Right renal cortex interstitium (tissue), 3 donors: ENCODE measurements around the gene RBBP8. TPM values are rescaled to one million over a fixed set of nuclear protein-coding genes. Genes with fewer than 3 reads are reported as not detected.
A peak's percentile ranks its signal among the peaks of the same experiment; 100 is the strongest.
"Not testable (repeated sequence)": the region's sequence is repeated elsewhere in the genome, so short reads cannot be mapped to it uniquely, and the experiment has no call there.

Source experiments
- DNase-seq, 3 donors: peaks; one replicate each; pipeline ENCODE4 v3.0.0-alpha.2; 2013; ENCODE audit warnings: low read depth in 3 of 3, low spot score in 2 of 3
- polyA plus RNA-seq, 3 donors: library from polyadenylated mRNA; unstranded; fragments of 120-200 nt; gene quantifications; one replicate each; pipeline ENCODE4 v1.2.1, GENCODE V29; 2013; ENCODE audit not compliant: insufficient read length in 3 of 3

The RBBP8 gene
- polyA plus RNA-seq, 3 donors: 56.2 to 70.9 (median 64.1) TPM

DNA sequence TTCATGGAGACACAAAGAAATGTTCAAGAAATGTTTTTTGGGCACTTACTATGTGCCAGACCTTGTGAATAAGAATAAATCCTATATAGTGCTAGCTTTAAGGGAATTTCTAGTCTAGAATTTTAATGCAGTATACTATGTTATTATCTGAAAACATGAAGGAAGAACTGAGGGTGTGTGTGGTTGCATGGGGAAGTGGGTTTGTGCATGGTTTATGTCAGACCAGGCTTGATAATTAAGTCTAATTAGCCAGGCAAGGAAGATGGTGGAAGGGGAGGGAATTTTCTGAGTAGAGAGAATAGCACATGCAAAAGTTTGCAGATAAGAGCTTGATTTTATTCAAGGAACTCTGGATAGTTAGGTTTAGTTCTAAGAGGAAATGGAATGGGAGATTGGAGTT, 6.5 kb downstream of the RBBP8 start:
- no peak for DNase-seq

DNA sequence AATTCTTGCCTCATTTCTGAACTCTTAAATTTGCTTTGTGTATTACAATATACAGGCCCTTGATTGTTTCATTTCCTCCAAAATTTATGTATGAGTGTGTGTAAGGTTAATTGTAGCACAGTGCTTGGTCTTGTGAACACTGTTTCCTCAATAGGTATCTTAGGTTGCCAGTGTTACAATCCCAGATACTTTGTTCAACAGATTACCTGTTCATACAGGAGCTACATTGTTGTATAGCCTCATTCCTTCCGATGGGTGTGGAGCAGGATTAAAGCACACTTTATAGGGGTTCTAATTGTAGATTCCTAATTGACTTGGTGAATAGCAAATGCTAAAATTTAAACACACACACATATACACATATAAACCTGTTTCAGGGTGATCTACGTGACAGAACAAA, 10.7 kb downstream of the RBBP8 start:
- DNase-seq: no peak

DNA sequence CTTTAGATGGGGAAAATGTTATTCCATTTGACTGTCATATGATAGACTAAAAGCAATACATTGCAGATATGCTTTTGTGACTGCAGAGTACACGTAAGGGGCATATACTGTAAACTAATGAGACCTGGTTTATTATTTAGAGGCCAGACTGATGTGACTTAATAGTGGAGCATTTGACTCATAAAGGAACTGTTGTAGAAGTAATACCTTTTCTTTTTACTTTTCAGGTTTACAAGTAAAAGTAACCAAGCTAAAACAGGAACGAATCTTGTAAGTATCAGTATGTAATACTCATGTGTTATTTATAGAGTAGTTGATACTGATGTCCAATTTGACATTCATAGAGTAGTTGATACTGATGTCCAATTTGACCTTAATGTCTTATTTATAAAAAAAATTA, 13.1 kb downstream of the RBBP8 start:
- no peak for DNase-seq

DNA sequence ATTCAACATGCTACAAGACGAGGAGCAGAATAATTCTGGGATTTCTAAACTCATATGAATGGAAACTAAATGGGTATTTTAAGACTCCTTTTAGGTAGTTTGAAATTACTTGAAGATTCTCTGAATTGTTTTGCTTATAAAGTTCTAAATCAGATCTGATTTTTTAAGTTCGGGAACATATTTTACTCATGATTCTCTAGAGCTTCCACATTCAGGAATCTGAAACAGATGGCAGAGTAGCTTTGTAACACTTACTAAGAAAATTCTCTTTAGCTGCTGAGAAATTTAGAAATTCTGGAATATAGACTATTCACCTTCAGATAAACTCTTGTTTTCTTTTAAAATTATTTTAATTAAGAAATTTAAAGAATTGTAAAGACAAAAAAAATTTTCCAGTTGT, 13.7 kb downstream of the RBBP8 start:
- DNase-seq: no peak

DNA sequence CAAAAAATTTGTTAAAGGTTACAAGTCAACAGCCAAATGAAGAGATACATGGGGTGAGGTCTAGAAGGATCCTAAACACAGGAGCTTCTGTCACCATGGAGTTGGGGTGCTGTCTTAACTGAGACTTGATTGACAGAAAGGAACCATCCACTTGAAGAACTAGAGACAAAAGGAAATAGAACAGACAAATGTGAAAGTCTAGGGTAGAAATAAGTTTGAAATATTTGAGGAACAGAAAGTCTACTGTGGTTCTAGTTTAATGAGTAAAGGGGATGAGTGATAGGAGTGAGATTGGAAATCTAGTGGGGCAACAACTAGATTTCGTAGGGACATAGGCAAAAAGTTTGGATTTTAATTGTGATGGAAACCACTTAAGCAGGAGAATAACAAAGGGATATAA, 18.7 kb downstream of the RBBP8 start:
- no peak for DNase-seq

DNA sequence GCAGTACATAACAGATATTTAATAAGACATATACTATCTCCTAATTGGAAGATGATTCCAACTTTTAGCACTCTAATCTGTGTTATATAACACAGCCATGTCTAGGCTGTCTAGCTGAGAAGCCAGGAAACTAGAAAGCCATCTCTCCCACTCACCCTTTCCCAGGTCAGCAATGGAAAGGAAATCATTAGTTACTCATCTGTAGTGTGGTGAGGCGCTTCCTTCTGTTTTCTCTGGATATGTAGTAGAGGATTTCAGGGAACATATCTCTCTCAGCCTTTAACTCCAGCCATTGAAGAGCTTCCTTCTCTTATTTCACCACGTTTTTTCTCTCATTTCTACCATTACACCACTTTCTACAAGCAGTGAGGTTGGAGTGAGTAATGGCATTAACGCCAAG, 19.4 kb downstream of the RBBP8 start:
- no peak for DNase-seq

DNA sequence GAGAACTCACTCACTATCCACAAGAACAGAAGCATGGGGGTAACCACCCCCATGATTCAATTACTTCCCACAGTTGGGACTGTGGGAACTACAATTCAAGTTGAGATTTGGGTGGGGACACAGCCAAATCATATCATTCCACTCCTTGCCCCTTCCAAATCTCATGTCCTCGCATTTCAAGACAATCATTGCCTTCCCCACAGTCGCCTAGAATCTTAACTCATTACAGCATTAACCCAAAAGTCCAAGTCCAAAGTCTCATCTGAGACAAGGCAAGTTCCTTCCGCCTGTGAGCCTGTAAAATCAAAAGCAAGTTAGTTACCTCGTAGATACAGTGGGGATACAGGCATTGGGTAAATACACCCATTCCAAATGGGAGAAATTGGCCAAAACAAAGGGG, 20.9 kb downstream of the RBBP8 start:
- DNase-seq: not testable (repeated sequence)

DNA sequence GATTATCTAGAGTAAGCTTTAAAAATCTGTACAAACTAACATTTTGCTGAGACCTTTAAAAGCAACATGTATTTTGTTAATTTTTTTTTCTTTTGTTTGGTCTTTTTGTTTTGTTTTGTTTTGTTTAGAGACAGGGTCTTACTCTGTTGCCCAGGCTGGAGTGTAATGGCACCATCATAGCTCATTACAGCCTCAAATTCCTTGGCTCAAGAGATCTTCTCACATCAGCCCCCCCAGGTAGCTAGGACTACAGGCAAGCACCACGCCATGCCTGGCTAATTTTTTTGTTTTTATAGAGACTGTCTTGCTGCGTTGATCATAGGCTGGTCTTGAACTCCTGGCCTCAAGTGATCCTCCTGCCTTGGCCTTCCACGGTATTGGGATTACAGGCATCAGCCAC, 23.1 kb downstream of the RBBP8 start:
- no peak for DNase-seq

DNA sequence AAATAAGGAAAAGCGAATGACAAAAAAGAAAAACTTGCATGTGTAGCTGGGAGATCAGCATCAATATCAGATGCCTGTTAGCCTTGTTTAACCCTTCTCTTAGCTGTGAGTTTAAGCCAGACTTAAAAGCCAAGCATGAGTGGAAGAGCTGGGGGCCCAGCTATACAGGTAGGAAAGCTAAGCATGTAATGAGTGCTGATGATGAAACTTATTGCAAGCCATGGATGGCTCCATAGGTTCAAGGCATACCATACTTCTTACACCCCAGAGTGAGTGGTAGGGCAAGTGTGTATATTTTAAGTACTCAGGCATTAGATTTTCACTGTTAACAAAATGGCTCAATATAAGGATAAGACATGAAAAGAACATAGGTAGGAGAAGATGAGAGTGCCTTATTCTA, 28.0 kb downstream of the RBBP8 start:
- no peak for DNase-seq

DNA sequence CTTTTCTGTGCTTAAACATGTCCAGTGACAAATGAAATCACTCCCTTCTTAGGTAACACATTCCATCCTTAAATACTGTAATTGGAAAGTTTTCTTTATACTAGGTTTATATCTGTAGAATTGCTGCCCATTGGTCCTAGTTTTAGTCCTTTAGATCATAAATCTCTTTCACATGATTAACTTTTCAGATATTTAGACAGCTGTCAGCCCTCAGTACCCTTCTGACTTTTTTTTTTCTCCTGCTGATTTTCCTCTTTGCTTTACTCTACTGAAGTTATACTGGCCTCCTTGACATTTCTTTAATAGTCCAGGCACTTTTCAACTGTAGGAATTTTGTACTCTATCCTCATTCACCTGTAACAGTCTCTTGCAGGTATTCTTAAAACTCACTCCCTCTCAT, 28.9 kb downstream of the RBBP8 start:
- DNase-seq: no peak

DNA sequence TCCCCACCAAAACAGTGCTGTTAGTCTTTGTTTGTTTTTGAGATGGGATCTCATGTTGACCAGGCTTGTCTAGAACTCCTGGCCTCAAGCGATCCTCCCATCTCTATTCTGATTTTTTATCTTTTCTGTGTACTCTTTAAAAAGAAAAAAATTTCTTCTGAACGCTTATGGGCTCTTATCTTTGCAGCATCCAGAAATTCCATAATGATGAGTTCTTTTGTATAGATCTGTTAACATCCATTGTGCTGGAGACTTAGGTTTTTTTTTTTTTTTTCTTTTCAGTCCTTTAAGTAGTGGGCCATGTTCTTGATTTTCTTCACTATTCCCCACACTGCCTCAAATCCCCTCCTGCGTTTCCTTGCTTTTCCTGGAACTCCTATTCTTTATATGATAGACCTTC, 31.0 kb downstream of the RBBP8 start:
- DNase-seq: no peak

DNA sequence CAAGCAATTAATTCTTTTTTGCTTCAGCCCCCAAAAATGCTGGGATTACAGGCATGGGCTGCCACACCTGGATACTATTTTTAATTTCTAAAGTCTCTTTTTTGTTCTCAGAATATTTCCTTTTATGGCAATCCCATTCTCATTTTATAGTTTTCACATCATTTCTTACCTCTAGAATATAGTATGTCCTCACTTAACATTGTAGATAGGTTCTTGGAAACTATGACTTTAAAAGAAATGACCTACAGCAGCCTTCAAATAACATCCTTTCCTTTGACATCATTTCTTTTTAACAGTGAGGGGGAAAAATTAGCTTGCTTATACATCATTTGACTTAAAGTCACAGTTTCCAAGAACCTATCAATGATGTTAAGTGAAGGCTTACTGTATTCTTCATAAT, 31.6 kb downstream of the RBBP8 start:
- DNase-seq: no peak

DNA sequence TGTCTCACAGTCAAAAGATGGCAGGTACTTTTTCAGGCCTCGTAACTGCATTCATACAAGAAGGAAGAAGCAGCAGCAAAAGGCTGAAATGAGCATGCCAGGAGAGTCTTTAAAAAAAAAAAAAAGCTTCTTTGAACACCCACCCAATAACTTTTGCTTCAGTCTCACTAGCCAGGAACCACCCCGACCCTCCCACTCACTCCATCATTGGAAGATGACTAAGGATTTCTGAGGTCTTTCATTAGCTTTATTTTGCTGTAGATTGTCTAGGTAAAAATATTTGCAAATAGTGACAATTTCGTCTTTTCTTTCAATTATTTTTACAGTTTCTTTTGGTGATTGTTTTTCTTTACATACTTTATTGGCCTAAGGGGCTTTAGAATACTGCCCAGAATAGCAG, 37.9 kb downstream of the RBBP8 start:
- no peak for DNase-seq

DNA sequence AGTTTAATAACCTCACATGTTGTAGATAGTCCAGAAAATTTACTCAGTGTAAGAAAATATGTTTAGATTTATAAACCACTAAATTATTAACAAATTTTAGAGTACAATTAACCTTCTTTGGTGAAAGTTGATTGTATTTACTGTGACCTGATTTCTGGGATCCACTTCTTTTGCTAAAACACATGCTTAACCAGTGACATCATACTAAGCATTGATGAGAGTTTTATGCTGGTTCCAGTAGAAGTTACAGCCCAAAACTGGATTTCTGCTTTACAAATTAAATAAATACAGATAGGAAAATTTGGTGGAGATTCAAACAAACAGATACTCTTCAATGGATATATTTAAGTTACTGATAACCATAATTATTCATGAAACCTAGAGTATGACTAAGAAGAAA, 40.9 kb downstream of the RBBP8 start:
- no peak for DNase-seq

DNA sequence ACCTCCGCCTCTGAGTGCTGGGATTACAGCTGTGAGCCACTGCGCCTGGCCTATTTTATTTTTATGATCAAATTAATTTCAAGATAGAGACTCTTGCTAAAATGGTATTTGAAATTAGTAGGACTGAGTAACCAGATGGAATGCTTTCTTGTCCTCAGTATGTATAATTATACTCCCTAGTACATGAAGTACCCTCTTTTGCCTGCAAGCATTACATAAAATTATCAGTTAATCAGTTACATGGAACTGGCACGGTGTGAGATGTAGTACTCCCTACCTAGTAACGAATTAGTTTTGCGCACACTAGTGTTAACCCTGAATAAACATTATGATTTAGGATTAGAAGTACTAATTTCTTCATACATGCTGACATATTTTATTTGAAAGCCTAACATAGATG, 41.6 kb downstream of the RBBP8 start:
- no peak for DNase-seq

DNA sequence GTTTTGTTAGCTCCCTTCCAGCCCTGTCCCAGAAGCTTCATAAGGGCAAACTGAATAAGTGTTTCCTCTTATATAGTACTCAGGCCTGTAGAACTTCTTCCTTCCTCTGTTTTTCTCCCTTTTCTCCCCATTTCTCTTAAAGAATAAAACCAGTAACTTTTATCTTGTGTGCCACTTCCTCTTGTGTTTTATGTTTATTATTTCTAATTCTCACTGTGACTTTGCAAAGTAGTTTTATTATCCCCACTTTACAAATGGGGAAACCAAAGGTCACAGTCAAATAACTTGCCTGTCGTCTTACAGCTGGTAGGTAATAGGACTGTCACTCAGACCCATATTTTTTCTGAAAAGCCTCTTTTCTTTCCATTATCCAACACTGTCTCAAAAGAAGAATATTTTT, 42.4 kb downstream of the RBBP8 start:
- no peak for DNase-seq

DNA sequence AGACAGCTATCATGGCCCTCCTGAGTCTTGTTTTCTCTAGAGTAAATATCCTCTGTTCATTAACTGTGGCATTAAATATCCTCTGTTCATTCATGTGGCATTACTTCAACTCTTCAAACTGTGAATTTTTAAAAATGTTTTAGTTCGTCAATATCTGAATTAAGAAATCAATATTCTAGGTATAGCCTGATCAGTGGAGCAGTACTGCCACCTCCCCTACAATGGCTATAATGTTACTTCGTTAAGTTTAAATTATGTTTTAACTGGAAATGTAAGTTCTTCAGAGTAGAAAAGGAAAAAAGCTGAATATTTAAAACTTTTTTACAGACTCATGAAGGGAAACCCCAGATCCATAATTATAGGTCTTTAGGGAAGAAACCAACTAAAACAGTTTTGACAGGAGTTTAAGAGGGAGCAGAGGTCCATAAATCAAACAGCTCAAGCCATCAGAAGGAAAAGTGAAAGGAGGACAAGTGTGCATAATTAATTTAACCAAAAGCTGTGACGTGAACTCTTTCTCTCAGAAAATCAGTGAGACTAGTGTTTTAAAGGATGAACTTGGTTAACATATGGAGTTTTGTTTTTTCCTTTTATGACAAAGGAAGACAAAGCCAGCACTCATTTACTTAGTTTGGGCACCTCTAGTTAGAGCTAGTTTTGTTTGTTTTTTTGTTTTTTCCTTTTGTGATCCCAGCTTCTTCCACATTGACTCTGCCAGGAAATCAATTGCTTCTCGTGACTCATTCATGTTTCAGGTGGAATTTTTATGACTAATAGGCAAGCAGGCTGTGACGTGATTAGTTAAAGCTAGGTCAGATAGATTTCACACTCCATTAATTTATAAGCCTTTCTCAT, 44.9 kb downstream of the RBBP8 start:
- peak in 1 of 3 donors; percentile 5 for DNase-seq

DNA sequence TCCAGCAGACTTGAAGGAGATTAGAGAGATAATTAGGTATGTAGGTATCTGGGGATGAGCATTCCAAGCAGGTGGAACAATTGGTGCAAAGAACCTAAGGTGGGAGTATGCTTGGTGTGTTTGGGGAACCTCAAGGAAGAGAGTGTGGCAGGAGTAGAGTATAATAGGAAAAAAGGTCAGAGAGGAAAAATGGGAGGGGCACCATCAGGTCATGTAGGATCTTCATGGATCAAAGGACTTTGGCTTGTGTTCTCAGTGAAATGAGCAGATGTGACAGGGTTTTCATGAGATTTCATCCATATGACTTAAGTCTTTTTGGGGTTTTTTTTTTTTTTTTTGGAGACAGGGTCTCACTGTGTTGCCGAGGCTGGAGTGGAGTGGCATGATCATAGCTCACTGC, 47.3 kb downstream of the RBBP8 start:
- DNase-seq: no peak

DNA sequence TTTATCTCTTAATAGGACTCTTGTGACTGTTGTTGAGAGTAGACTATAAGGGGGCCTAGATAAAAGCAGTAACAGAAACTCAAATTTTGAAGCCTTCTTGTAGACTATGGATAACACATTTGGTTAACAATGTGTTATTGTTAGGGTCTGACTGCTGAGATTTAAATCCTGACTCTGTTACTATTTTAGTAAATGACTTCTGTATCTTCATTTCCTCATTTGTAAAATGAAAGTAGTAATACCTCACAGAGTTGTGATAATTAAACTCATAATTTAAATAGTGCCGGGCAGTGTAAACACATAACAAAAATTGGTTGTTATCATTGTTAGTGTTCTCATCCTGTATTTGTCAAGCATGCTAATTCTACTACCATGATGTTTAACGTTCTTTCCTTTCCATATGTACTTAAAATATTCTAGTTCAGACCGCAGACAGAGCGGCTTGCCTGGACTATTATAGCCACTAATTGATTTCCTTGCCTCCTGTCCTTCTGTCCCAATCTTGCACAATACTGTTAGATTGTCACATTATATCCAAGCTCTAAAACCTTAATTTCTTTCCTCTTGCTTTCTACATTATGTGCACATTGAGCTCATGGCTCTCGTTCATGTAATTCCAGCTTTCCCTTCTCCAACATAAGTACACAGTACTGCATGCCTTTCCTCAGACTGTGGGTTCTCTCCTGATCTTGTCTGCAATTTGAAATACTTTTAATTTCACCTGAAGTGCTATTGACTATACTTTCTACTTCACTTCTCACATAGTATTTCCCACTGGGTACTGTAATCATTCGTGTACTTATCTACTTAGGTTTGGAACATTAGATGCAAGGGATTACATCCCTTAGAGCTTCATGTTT, 48.4 kb downstream of the RBBP8 start:
- no peak for DNase-seq

DNA sequence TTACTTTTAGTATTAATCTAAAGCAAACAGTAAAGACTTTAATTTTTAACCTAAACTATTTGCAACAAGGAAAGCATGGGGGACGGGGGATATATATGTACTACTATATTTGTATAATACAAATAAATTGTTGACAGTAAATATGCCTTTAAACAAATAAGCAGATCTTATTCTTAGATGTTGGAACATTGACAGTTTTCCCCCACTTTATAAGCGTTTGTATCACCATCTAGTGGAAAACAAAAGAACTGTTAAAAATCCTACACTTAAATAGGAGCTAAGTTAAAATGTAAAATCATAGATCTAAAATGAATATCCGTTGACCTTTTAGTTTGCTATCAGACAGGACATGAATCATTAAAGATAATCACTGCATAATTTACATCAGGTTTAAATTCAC, 50.0 kb downstream of the RBBP8 start:
- DNase-seq: no peak

DNA sequence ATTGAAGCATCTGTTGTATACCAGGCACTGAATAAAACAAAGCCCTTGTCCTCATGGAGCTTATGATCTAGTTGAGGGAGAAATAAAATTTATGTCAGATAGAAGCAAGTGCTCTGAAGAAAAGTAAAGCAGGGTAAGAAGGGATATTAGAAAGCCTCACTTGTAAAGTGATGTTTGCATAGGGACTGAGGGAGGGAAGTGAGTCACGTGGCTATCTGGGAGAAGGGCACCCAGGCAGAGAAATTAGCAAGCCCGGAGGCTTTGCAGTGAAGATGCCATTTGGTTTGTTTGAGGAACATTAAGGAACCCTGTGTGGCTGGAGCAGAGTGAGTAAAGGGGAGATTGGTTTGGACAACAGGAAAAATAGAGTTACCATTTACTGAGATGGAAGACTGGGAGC, 52.1 kb downstream of the RBBP8 start:
- no peak for DNase-seq

DNA sequence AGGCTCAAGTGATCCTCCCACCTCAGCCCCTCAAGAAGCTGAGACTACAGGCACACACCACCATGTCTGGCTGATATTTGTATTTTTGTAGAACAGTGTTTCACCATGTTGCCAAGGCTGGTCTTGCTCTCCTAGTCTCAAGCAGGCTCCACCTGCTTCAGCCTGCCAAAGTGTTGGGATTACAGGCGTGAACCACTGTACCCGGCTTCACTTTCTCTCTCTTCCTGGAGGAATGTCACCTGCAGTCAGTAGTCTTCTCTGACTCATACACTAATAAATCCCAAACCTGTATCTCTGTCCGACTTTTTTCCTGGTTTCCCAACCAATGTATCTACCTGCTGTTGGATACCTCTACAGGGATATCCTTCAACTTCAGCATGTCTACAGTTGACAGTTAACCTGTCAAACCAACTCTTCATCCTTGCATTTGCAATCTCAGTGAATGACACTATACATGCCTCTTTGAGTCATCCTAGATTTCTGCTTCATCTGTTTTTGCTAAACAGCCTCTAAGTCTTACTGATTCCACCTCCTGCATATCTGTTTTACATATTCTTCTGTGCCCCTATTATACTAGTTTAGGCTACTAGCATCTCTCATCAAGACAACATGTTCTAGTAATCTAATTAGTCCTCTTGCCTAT, 54.5 kb downstream of the RBBP8 start:
- no peak for DNase-seq
